ENCODE measurements around the gene MAP3K2. TPM values are rescaled to one million over a fixed set of nuclear protein-coding genes. Genes with fewer than 3 reads are reported as not detected.

The MAP3K2 gene
- total RNA-seq, 4 donors from 2014 or later: 84.8 to 118 (median 92.8) TPM

- intact Hi-C loops (cut with DNase I): no loop called here
- DNase-seq: no peak
- Histone ChIP-seq H3K4me1 (no peaks in the 10 kb centered on the region), H3K4me3 (replicated peaks in 1 of 3) (no peak overlapping the region), H3K36me3 (peaks cover 34 to 48% of the 10 kb centered on the region in 2 donors), H3K9me3 (no peaks in the 10 kb centered on the region), H3K27me3 (no peaks in the 10 kb centered on the region), H3K27ac (no peak overlapping the region)
- TF ChIP-seq CTCF (IDR thresholded peaks at IDR 0.05) (no peak), POLR2A (IDR thresholded peaks at IDR 0.05) (no peak)
- WGBS, 2 donors: 75 to 87% methylated on average over 8 of the region's 8 CpGs
These were observed 130.9 kb downstream of the MAP3K2 start for GRCh38 chr2:127256866-127257265.

DNA sequence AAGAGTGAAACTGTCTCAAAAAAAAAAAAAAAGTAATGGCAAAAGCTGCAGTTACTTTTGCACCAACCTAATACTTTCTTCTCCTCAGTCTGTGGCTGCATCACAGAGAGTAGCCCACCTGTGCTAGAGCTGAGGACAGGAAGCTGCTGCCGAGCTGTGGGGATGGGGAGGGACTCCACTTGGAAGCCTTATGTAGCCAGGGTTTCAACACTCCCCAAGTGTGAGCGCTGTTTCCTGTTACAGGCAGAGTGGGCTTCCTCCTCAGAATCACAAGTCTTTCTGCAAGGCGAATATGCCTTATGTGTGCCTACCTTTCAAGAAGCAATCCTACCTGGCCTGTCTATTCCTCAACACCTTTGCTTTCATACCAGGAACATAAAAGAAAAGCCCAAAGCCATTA lies 131.4 kb downstream of the MAP3K2 start:
- no peak for TF ChIP-seq POLR2A (IDR thresholded peaks at IDR 0.05)
- no peak for TF ChIP-seq CTCF (IDR thresholded peaks at IDR 0.05)
- Histone ChIP-seq H3K4me3 (replicated peaks in 1 of 3) (no peak overlapping the region), H3K27ac (no peak overlapping the region), H3K4me1 (no peaks in the 10 kb centered on the region), H3K9me3 (no peaks in the 10 kb centered on the region), H3K27me3 (no peaks in the 10 kb centered on the region), H3K36me3 (peaks cover 34 to 48% of the 10 kb centered on the region in 2 donors)
- intact Hi-C loops (cut with DNase I): no loop called here
- 93 to 97% methylated on average over 3 of the region's 3 CpGs for WGBS, 2 donors
- no peak for DNase-seq

DNA sequence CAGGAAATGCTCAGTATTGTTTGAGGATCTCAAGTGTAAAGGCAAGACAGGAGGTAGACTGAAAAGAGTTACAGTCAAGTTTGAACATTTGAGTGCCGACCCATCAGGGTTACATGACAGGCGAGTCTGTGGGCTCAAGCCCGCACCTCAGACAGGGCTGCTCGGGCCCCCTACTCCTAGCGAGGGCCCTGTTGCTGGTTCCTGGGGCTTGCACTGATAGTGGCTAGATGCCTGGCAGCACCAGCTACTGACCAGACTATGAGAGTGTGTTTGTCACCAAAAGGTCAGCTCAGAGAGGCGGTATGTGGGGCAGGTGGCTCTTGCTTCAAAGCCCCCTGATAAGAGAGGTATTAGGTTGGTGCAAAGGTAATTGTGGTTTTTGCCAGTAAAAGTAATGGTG lies 132.1 kb downstream of the MAP3K2 start:
- Histone ChIP-seq H3K9me3 (no peaks in the 10 kb centered on the region), H3K4me1 (no peaks in the 10 kb centered on the region), H3K27ac (no peak overlapping the region), H3K27me3 (no peaks in the 10 kb centered on the region), H3K36me3 (peaks cover 29 to 42% of the 10 kb centered on the region in 2 donors), H3K4me3 (replicated peaks in 1 of 3) (no peak overlapping the region)
- DNase-seq: no peak
- no peak for TF ChIP-seq POLR2A (IDR thresholded peaks at IDR 0.05)
- no peak for TF ChIP-seq CTCF (IDR thresholded peaks at IDR 0.05)
- 88 to 96% methylated on average over 6 of the region's 6 CpGs for WGBS, 2 donors
- intact Hi-C loops (cut with DNase I): no loop called here

DNA sequence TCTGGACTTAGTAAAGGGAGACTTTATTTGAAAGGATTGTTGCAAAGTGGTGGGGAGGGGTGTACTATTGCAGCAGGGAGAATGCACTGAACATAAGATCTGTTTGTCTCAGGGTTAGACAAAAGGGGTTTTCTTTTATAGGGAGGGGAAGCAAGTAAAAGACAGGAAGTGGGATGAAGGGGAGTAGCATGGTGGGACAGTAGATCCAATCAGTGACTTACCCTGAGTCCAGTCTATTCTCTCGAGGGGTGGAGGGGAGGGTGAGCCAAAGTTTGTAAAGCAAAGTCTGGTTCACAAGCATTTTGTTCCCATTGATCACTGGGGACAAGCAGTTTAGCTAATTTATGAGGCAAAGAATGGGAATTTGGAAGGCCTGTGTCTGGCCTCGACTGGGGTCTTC lies 132.6 kb downstream of the MAP3K2 start:
- Histone ChIP-seq H3K36me3 (peaks cover 24 to 36% of the 10 kb centered on the region in 2 donors), H3K4me1 (no peaks in the 10 kb centered on the region), H3K9me3 (no peaks in the 10 kb centered on the region), H3K27ac (no peak overlapping the region), H3K4me3 (replicated peaks in 1 of 3) (no peak overlapping the region), H3K27me3 (no peaks in the 10 kb centered on the region)
- no peak for DNase-seq
- WGBS, 2 donors: 70 to 73% methylated on average over 2 of the region's 2 CpGs
- TF ChIP-seq CTCF (IDR thresholded peaks at IDR 0.05) (no peak), POLR2A (IDR thresholded peaks at IDR 0.05) (no peak)
- intact Hi-C loops (cut with DNase I): no loop called here

- H3K4me1 ChIP-seq: no peaks in the 10 kb centered on the region
- no peak for DNase-seq
- 84 to 85% methylated on average over 7 of the region's 7 CpGs for WGBS, 2 donors
- intact Hi-C loops (cut with DNase I): no loop called here
- H3K9me3 ChIP-seq: no peaks in the 10 kb centered on the region
- H3K4me3 ChIP-seq (replicated peaks in 1 of 3): no peak overlapping the region
- H3K27ac ChIP-seq: no peak overlapping the region
- TF ChIP-seq POLR2A (IDR thresholded peaks at IDR 0.05) (no peak), CTCF (IDR thresholded peaks at IDR 0.05) (no peak)
- H3K36me3 ChIP-seq: peaks cover 18 to 30% of the 10 kb centered on the region in 2 donors
- no peaks in the 10 kb centered on the region for H3K27me3 ChIP-seq
These were observed 133.3 kb downstream of the MAP3K2 start for GRCh38 chr2:127254386-127254981.

Small RNA genes within 50 kb of the gene (microRNA-seq; reads per million reads assigned to microRNA genes)
- not detected for gene MIR4783

Small RNA genes within 50 kb of the gene (small RNA-seq; reads per million reads assigned to genes)
- gene MIR4783 (not detected), gene RNU6-1147P (not detected)

Other genes with a start within 250 kb of the MAP3K2 start
- gene CYP27C1, start 167.7 kb downstream of the MAP3K2 start, total RNA-seq: under 1 TPM in 1 of 4 donors, not detected in 3; 0.40 TPM
- gene ERCC3, start 93.8 kb downstream of the MAP3K2 start, total RNA-seq: 10 to 100 TPM; 24.7 to 55.9 (median 36.3) TPM
- not detected for gene PROC, start 30.5 kb upstream of the MAP3K2 start, total RNA-seq
- 10 to 100 TPM; 33.8 to 70.4 (median 42.1) TPM for gene IWS1, start 138.5 kb upstream of the MAP3K2 start, total RNA-seq
- gene MYO7B, start 147.7 kb upstream of the MAP3K2 start, total RNA-seq: under 1 TPM in 1 of 4 donors, not detected in 3; 0.56 TPM

All from thyroid gland (tissue), 4 donors.